Stimulated activated CD8-positive, alpha-beta memory T cell treated with anti-CD3 and anti-CD28 coated beads, Interleukin-2, amount 100 ng/mL, for 1 hour (primary cell): Measurements from ENCODE around the gene CYFIP1.
"Not testable (repeated sequence)": the region's sequence is repeated elsewhere in the genome, so short reads cannot be mapped to it uniquely, and the experiment has no call there.

Source experiments
- DNase-seq, 2 donors: peaks; one replicate each; pipeline ENCODE4 v3.0.0-alpha.2; 2020; ENCODE audit warnings: low read depth in 2 of 2

The CYFIP1 gene

GRCh38 chr15:22980189-22981050 lies at the start of gene CYFIP1:
CYFIP1 (minus strand) TSS chr15:22980368; CDS start chr15:22947285, 33,083 bp downstream.
- no peak for DNase-seq

- no peak for DNase-seq
Measured at GRCh38 chr15:23026218-23026617, 46.0 kb upstream of the CYFIP1 start.

GRCh38 chr15:23022156-23022555 lies 42.0 kb upstream of the CYFIP1 start:
- DNase-seq, result no peak

GRCh38 chr15:23014394-23015000 lies 34.3 kb upstream of the CYFIP1 start:
- no peak for DNase-seq

- DNase-seq, result no peak
Measured at GRCh38 chr15:23013681-23014080, 33.5 kb upstream of the CYFIP1 start.

- DNase-seq, result not testable (repeated sequence)
Measured at GRCh38 chr15:23012616-23013015, 32.4 kb upstream of the CYFIP1 start.

GRCh38 chr15:23003736-23004135 lies 23.6 kb upstream of the CYFIP1 start:
- no peak for DNase-seq

GRCh38 chr15:23002920-23003319 lies 22.8 kb upstream of the CYFIP1 start:
- DNase-seq, result no peak

GRCh38 chr15:22995795-22996194 lies 15.6 kb upstream of the CYFIP1 start:
- DNase-seq, result no peak

GRCh38 chr15:22992024-22992326 lies 11.8 kb upstream of the CYFIP1 start:
- DNase-seq, result no peak

- no peak for DNase-seq
Measured at GRCh38 chr15:22989576-22990477, 9.7 kb upstream of the CYFIP1 start.

- DNase-seq, result no peak
Measured at GRCh38 chr15:22988811-22989210, 8.6 kb upstream of the CYFIP1 start.

- not testable (repeated sequence) for DNase-seq
Measured at GRCh38 chr15:22981931-22982330, 1.8 kb upstream of the CYFIP1 start.

GRCh38 chr15:22981051-22981840 lies 1.1 kb upstream of the CYFIP1 start:
- no peak for DNase-seq

GRCh38 chr15:22979238-22980188 lies 655 bp downstream of the CYFIP1 start:
- no peak for DNase-seq

- DNase-seq, result no peak
Measured at GRCh38 chr15:22978691-22979237, 1.4 kb downstream of the CYFIP1 start.

GRCh38 chr15:22974745-22975144 lies 5.4 kb downstream of the CYFIP1 start:
- DNase-seq, result no peak

GRCh38 chr15:22973987-22974386 lies 6.2 kb downstream of the CYFIP1 start:
- DNase-seq, result no peak

GRCh38 chr15:22973286-22973685 lies 6.9 kb downstream of the CYFIP1 start:
- DNase-seq, result no peak

- DNase-seq, result no peak
Measured at GRCh38 chr15:22969489-22969888, 10.7 kb downstream of the CYFIP1 start.
